SK-N-DZ (cell line): ENCODE results near the gene HERC3.
"Not testable (repeated sequence)": the region's sequence is repeated elsewhere in the genome, so short reads cannot be mapped to it uniquely, and the experiment has no call there.

Experiments
- DNase-seq: peaks from one replicate; pipeline ENCODE4 v3.0.0-alpha.2; 2015; ENCODE audit warnings: low spot score

Gene HERC3

DNA sequence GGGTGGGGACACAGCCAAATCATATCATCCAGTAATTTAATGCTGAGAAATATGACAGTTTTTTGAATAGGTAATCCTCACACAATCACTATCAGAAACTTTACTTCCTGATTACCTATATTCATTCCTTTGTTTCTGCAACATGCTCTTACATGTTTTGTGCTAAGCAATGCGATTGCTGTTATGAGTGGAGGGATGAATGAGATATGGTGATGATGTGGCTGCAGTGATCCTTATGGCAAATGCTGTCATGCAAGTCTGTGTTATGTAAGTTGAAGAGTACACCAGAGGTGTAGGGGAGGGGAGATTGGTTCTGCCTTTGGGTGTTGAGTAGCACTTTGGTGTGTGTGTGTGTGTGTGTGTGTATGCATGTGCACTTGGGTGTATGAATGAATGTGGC lies 14.6 kb downstream of the HERC3 start:
- no peak for DNase-seq

GRCh38 chr4:88609387-88609786 lies 17.1 kb downstream of the HERC3 start:
- no peak for DNase-seq

- not testable (repeated sequence) for DNase-seq
These were observed 17.5 kb downstream of the HERC3 start for GRCh38 chr4:88609794-88610193.

GRCh38 chr4:88610771-88611170 lies 18.5 kb downstream of the HERC3 start:
- DNase-seq: no peak

GRCh38 chr4:88613417-88613875 lies 21.2 kb downstream of the HERC3 start:
- DNase-seq: peak; percentile 26

GRCh38 chr4:88614058-88614457 lies 21.8 kb downstream of the HERC3 start:
- DNase-seq: no peak

DNA sequence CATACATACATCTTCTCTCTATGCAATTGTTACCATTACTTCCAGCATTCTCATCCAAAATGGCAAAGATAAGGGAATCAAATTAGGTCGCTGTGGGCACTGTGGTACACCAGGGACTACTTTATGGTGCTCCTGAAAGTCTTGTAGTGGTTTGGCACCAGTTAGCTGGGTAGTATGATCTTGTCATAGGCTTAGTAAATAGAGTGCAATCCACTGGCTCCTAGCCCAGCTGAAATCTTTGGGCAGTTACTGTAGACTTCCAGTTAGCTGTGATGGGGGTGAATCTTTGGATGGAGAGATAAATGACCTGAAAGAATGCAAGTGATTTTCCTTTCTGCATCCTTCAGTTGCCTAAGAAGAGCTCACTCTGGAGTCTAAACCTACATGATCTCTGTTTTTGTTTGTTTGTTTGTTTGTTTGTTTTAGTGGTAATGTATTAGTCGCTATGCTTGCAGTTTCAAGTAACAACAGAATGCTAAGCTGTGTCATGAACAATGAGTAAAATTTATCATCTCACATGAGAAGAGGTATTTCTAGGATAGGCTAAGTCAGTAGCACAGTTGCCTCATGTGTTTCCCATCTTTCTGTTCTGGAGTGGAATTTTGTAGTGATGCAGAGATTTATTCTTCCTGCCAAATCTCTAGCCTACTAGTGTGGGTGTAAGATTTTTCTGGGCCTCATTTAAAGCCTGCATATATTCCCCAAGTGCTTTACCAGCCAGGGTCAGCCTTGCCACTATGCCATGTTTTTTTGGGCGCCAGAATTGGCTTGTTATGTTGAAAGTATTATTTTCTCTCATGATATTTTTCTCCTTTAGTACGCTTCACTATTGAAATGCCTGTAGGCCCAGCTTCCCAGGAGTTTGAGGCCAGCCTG lies 24.2 kb downstream of the HERC3 start:
- no peak for DNase-seq

GRCh38 chr4:88618782-88619485 lies 26.7 kb downstream of the HERC3 start:
- no peak for DNase-seq

DNA sequence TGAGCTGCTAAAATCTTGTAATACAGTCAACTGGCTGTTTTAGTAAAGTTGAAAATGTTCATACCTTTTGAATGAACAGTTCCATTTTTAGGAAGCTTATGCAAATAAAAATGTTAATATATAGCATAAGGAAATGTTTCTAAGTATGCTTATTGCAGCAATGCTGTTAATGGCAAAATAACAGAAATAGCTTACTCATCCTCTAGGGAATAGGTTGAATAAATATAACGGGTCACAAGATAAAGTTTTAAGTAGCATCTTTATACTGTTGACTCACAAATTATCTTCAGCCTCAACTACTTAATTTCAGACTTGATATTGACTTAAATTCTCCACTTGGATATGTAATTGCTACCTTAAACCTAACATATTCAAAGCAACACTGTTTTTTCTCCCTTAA lies 27.7 kb downstream of the HERC3 start:
- DNase-seq: no peak

GRCh38 chr4:88621763-88622327 lies 29.6 kb downstream of the HERC3 start:
- DNase-seq: no peak

DNA sequence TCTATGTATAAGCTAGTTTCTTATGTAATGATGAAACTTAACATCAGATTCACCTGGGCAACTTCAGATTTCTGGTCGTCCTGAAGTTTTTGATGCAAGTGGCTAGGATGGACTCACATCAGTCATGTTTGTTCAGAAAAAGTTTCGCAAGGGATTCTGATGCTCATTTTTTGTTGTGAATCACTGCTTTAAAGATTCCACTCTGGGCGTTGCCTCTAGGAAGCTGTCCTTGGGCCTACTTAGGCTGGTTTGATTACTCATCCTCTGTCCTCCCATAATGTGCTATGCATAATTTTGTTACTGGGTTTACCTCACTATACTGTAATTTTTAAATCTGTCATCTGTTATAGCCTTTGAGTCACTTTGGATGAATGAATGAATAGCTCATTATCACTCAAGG lies 30.8 kb downstream of the HERC3 start:
- no peak for DNase-seq

- no peak for DNase-seq
These were observed 36.5 kb downstream of the HERC3 start for GRCh38 chr4:88628746-88629145.

DNA sequence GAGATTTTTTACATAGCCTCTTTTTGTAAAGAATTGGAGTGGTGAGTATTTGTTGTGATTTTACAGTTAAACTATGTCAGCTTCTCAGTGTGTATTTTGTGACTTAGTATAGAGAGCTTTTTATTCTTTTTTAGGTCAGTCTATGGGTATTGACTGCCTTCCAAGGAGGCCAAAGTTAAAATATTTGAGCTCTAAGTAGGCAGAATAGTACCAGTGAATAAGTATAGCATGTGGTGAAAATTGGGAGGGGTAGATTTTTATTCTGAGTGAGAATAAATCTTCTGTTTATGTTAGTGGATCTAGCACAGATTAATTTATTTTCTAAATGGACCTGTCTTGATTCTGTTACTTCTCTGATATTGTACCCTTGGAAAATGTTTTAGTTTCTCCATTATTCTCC lies 37.5 kb downstream of the HERC3 start:
- no peak for DNase-seq

- DNase-seq: no peak
These were observed 38.5 kb downstream of the HERC3 start for GRCh38 chr4:88630756-88631155.

DNA sequence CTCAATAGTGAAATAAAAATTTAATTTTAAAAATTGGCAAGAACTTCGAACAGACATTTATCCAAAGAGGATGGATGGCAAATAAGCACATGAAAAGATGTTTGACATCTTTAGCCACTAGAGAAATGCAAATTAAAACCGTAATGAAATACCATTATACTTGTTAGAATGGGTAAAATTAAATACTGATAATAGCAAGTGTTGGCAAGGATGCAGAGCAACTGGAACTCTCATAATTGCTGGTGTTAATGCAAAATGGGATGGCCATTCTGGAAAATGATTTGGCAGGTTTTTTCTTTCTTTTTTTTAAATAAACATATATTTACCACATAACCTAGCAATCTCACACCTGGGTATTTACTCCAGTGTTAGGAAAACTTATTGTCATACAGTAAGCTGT lies 51.7 kb downstream of the HERC3 start:
- DNase-seq: no peak

DNA sequence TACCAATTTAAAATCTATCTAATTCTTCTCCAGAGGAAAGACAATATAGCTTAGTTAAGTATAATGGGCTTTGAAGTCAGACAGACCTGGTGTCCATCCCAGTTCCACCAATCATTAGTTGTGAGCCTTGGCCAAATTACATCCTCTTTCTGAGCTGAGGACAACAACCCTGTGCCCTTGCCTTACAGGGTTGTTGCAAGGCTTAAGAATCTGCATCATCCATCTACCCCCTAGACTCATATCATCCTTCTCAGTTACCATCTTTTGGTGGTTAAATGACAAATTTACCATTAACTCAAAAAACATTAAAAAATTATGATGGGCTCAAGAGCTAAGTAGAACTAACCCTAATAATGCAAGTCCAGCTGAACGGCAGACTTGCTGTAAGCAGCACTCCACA lies 53.7 kb downstream of the HERC3 start:
- no peak for DNase-seq

- no peak for DNase-seq
These were observed 54.4 kb downstream of the HERC3 start for GRCh38 chr4:88646528-88647280.

DNA sequence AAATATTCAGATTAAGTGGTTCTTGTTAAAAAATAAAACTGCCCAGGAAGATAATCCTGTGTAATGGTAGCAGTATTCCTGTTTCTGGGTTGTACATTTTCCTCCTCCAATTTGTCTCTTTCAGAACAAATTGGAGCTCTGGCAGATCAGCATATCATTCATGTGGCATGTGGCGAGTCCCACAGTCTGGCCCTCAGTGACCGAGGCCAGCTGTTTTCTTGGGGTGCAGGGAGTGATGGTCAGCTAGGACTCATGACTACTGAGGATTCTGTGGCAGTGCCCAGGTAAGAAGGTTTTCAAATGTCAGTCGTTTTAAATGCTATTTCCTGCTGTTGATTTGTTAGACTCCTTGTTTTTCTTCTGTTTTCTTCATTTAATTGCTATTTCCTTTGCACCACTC lies 57.4 kb downstream of the HERC3 start:
- DNase-seq: no peak

DNA sequence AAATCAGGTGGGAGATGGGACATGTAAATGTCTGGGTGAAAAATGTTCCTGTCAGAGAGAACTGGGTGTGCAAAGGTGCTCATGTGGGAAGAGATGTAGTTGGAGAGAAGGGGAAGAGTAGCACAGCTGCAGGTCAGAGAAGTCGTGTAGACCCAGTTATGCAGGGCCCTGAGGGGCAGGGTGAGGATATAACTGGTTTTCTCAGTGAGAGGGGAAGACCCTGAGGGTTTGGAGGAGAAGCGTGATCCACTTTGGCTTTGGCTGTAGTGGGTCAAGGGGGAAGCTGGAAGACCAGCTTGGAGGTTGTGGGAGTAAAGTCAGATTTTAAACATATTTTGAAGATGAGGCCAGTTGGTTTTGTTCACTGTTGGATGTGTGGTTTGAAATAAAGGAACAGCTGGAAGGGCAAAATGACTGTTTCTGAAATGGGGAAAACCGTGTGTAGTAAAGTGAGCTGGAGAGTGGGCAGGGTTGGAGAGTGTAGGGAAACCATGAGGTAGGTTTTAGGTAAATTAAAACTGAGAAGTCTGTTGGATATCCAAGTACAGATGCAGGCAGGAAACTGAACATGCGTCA lies 61.2 kb downstream of the HERC3 start:
- no peak for DNase-seq

DNA sequence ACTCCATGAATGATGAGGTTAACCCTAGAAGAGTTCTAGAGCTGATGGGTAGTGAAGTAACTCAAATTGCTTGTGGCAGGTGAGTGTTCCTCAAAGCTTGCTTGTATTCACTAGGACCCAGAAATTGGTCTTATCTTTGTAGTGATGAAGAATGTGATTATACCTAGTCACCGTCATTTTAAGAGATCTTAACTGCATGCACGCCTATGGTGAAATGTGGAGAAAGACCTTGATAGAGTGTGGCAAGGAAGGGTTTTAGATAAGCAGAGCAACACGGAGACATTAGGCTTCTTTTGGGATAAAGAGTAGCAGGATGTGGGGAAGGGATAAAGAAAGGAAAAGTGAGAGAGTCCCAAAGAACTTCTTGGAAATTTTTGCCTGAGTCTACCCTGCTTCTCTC lies 62.9 kb downstream of the HERC3 start:
- no peak for DNase-seq

- peak; percentile 37 for DNase-seq
These were observed 67.0 kb downstream of the HERC3 start for GRCh38 chr4:88659055-88659889.
